ENCODE results near the gene CRIP3. TPM values are rescaled to one million over a fixed set of nuclear protein-coding genes. Genes with fewer than 3 reads are reported as not detected.

CRIP3 gene
- total and polyA plus RNA-seq, 2 donors (not counting 3 experiments of a cell fraction or from before 2014, with no cell fraction given) = not detected

GRCh38 chr6:43347444-43347843 is 38.8 kb upstream of the CRIP3 start:
- Histone ChIP-seq H3K9me1 (replicated peaks; ENCODE audit: control insufficient read depth, extremely low read depth, insufficient read depth, low read length) (no peaks in the 10 kb centered on the region), H3K9me3 (replicated peaks; ENCODE audit: control insufficient read depth, insufficient read depth, low read length) (no peaks in the 10 kb centered on the region), H3K27me3 (ENCODE audit: control insufficient read depth in 2 of 2, insufficient read depth in 2 of 2, low read length in 2 of 2) (no peaks in the 10 kb centered on the region), H3K27ac (ENCODE audit: insufficient read depth, low read depth, low read length) (no peak overlapping the region), H3K79me2 (ENCODE audit: control insufficient read depth, insufficient read depth, low read length) (no peaks in the 10 kb centered on the region), H2AFZ (ENCODE audit: low read depth, low read length) (no peak overlapping the region), H3K4me1 (ENCODE audit: control insufficient read depth, extremely low read depth, insufficient read depth, low read length) (no peaks in the 10 kb centered on the region), H3K9ac (replicated peaks; ENCODE audit: extremely low read depth, insufficient read depth, low read length) (no peak overlapping the region), H3K4me3 (replicated peaks in 1 of 3; ENCODE audit: insufficient read depth in 1 of 3, low read depth in 1 of 3, low read length in 3 of 3) (no peak overlapping the region), H4K20me1 (replicated peaks; ENCODE audit: control insufficient read depth, extremely low read depth, insufficient read depth, low read length) (no peaks in the 10 kb centered on the region), H3K36me3 (ENCODE audit: control insufficient read depth in 2 of 2, extremely low read depth in 1 of 2, insufficient read depth in 2 of 2, low read length in 2 of 2) (peaks cover 5% of the 10 kb centered on the region in 2 experiments), H3K4me2 (ENCODE audit: insufficient read depth, low read length) (no peak overlapping the region)
- CTCF ChIA-PET = no interaction called here
- intact Hi-C loops (cut with micrococcal nuclease) (no loop called here), dilution Hi-C loops (cut with MboI; ENCODE audit: extremely low pct_ligation_motif_present, low sequenced_read_pairs) (no loop called here)
- DNase-seq (ENCODE audit: low read depth, low spot score) = no peak
- BruUV-seq (replicated peaks) = no TSS peak
- FAIRE-seq = no peak
- POLR2A ChIA-PET = no interaction called here
- TF ChIP-seq POLR2AphosphoS5 (IDR thresholded peaks at IDR 0.05; ENCODE audit: insufficient read depth, low read depth, low read length) (no peak), CTCF (IDR thresholded peaks at IDR 0.05; ENCODE audit: extremely low read depth in 1 of 2, insufficient read depth in 1 of 2, low read depth in 1 of 2, low read length in 2 of 2) (no peak), EZH2 (IDR thresholded peaks at IDR 0.05; ENCODE audit: borderline replicate concordance, low read depth, low read length, severe bottlenecking) (no peak), FOS (IDR thresholded peaks at IDR 0.05; ENCODE audit: borderline replicate concordance, insufficient read depth, low read length) (no peak), POLR2A (IDR thresholded peaks at IDR 0.05; ENCODE audit: low read depth, low read length) (no peak), GATA2 (IDR thresholded peaks at IDR 0.05; ENCODE audit: insufficient read depth, insufficient read length, low read depth, low read length) (no peak), JUN (IDR thresholded peaks at IDR 0.05; ENCODE audit: borderline replicate concordance, insufficient read depth, insufficient read length, low read depth) (no peak)
